Neuronal stem cell (in vitro differentiated cells): ENCODE results near the gene AXIN2. TPM values are rescaled to one million over a fixed set of nuclear protein-coding genes. Genes with fewer than 3 reads are reported as not detected.
A peak's percentile ranks its signal among the peaks of the same experiment; 100 is the strongest.

ENCODE experiments used
- DNase-seq: peaks from one replicate; pipeline ENCODE4 v3.0.0-alpha.2; 2013; ENCODE audit warnings: low spot score
- H2AFZ ChIP-seq: one replicate; pipeline ENCODE4 v1.6.1; 2013; ENCODE audit warnings: mild to moderate bottlenecking, low read length, inconsistent platforms
- H2AK5ac ChIP-seq: 2 replicates; pipeline ENCODE4 v1.6.1; 2013; ENCODE audit warnings: low read depth, mild to moderate bottlenecking, inconsistent platforms, low read length, moderate library complexity, mixed read lengths
- H2BK120ac ChIP-seq: 2 replicates; pipeline ENCODE4 v1.6.1; 2013; ENCODE audit warnings: low read depth, mild to moderate bottlenecking, inconsistent platforms, low read length, moderate library complexity, mixed read lengths
- H2BK12ac ChIP-seq: one replicate; pipeline ENCODE4 v1.6.1; 2013; ENCODE audit warnings: low read length, inconsistent platforms
- H2BK15ac ChIP-seq: 2 replicates; pipeline ENCODE4 v1.6.1; 2013; ENCODE audit warnings: mild to moderate bottlenecking, low read length, inconsistent platforms, mixed read lengths
- H2BK5ac ChIP-seq: one replicate; pipeline ENCODE4 v1.6.1; 2013; ENCODE audit warnings: inconsistent platforms, mild to moderate bottlenecking, low read length, moderate library complexity
- H3K14ac ChIP-seq: one replicate; pipeline ENCODE4 v1.6.1; 2013; ENCODE audit warnings: low read length, inconsistent platforms
- H3K18ac ChIP-seq: 2 replicates; pipeline ENCODE4 v1.6.1; 2013; ENCODE audit warnings: low read length, inconsistent platforms
- H3K23ac ChIP-seq: 2 replicates; pipeline ENCODE4 v1.6.1; 2013; ENCODE audit warnings: low read depth, mild to moderate bottlenecking, mixed read lengths, low read length, inconsistent platforms; ENCODE audit not compliant: poor library complexity
- H3K27ac ChIP-seq: replicated peaks from 3 replicates; pipeline ENCODE4 v1.5.1; 2013; ENCODE audit warnings: low read length, inconsistent platforms
- H3K27me3 ChIP-seq, 3 experiments: 2 replicates each; pipeline ENCODE4 v1.6.1; 2013; ENCODE audit warnings: low read length in 3 of 3, mild to moderate bottlenecking in 2 of 3, inconsistent platforms in 1 of 3, low read depth in 1 of 3, mixed read lengths in 1 of 3, moderate library complexity in 1 of 3; ENCODE audit not compliant: control insufficient read depth in 3 of 3, insufficient read depth in 3 of 3
- H3K36me3 ChIP-seq, 2 donors: replicated peaks in 1 of 2; 2 replicates each; pipeline ENCODE4 v1.6.1; 2013; ENCODE audit warnings: low read length in 2 of 2; ENCODE audit not compliant: control insufficient read depth in 2 of 2, insufficient read depth in 2 of 2
- H3K4ac ChIP-seq: 2 replicates; pipeline ENCODE4 v1.6.1; 2013; ENCODE audit warnings: inconsistent platforms, mild to moderate bottlenecking, low read length, moderate library complexity
- H3K4me1 ChIP-seq, 2 donors: 1 replicate in 1 of 2; 2 replicates in 1 of 2; pipeline ENCODE4 v1.6.1; 2013; ENCODE audit warnings: low read length in 2 of 2, low read depth in 1 of 2; ENCODE audit not compliant: control insufficient read depth in 2 of 2, insufficient read depth in 1 of 2
- H3K4me2 ChIP-seq: one replicate; pipeline ENCODE4 v1.6.1; 2013; ENCODE audit warnings: mild to moderate bottlenecking, low read length, inconsistent platforms; ENCODE audit not compliant: insufficient read depth, poor library complexity, severe bottlenecking
- H3K4me3 ChIP-seq, 2 donors: 2 replicates each; pipeline ENCODE4 v1.5.1; 2013; ENCODE audit warnings: low read length in 2 of 2, mild to moderate bottlenecking in 2 of 2, inconsistent platforms in 1 of 2, moderate library complexity in 1 of 2
- H3K79me1 ChIP-seq: one replicate; pipeline ENCODE4 v1.6.1; 2013; ENCODE audit warnings: low read depth, mild to moderate bottlenecking, inconsistent platforms, low read length, moderate library complexity
- H3K9ac ChIP-seq: one replicate; pipeline ENCODE4 v1.6.1; 2013; ENCODE audit warnings: mild to moderate bottlenecking, low read depth, low read length, inconsistent platforms; ENCODE audit not compliant: poor library complexity
- H3K9me3 ChIP-seq, 2 donors: replicated peaks in 1 of 2; 2 replicates each; pipeline versions ENCODE3 to v1.6.1; 2013; ENCODE audit warnings: low read length in 2 of 2, mild to moderate bottlenecking in 2 of 2, inconsistent platforms in 1 of 2, low read depth in 1 of 2, mixed read lengths in 1 of 2, moderate library complexity in 1 of 2; ENCODE audit not compliant: control insufficient read depth in 2 of 2, insufficient read depth in 1 of 2
- H4K8ac ChIP-seq: one replicate; pipeline ENCODE4 v1.6.1; 2013; ENCODE audit warnings: low read depth, mild to moderate bottlenecking, inconsistent platforms, low read length, moderate library complexity
- H4K91ac ChIP-seq: one replicate; pipeline ENCODE4 v1.6.1; 2013; ENCODE audit warnings: low read length, low read depth, mild to moderate bottlenecking, inconsistent platforms; ENCODE audit not compliant: poor library complexity
- whole genome bisulfite sequencing, 2 donors: extraction: QIAGEN DNeasy Blood & Tissue Kit; methylation state at CpG; one replicate each; pipeline ENCODE4 v1.1.7; 2013; ENCODE audit warnings: missing lambda C conversion rate in 2 of 2, mixed read lengths in 1 of 2; ENCODE audit not compliant: insufficient read length in 2 of 2, insufficient replicate concordance in 1 of 2; ENCODE audit errors: extremely low coverage in 2 of 2; 5-methylcytosine and 5-hydroxymethylcytosine counted together
- polyA plus RNA-seq, 2 experiments: library from polyadenylated mRNA; stranded (reverse); fragments of 200-250 nt; gene quantifications; one replicate each; pipeline ENCODE4 v1.2.3, GENCODE V29; 2013

The AXIN2 gene, protein sequence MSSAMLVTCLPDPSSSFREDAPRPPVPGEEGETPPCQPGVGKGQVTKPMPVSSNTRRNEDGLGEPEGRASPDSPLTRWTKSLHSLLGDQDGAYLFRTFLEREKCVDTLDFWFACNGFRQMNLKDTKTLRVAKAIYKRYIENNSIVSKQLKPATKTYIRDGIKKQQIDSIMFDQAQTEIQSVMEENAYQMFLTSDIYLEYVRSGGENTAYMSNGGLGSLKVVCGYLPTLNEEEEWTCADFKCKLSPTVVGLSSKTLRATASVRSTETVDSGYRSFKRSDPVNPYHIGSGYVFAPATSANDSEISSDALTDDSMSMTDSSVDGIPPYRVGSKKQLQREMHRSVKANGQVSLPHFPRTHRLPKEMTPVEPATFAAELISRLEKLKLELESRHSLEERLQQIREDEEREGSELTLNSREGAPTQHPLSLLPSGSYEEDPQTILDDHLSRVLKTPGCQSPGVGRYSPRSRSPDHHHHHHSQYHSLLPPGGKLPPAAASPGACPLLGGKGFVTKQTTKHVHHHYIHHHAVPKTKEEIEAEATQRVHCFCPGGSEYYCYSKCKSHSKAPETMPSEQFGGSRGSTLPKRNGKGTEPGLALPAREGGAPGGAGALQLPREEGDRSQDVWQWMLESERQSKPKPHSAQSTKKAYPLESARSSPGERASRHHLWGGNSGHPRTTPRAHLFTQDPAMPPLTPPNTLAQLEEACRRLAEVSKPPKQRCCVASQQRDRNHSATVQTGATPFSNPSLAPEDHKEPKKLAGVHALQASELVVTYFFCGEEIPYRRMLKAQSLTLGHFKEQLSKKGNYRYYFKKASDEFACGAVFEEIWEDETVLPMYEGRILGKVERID
- polyA plus RNA-seq (2013, experiment 1 of 2): 7.2 TPM
- polyA plus RNA-seq (2013, experiment 2 of 2): 7.1 TPM

DNA sequence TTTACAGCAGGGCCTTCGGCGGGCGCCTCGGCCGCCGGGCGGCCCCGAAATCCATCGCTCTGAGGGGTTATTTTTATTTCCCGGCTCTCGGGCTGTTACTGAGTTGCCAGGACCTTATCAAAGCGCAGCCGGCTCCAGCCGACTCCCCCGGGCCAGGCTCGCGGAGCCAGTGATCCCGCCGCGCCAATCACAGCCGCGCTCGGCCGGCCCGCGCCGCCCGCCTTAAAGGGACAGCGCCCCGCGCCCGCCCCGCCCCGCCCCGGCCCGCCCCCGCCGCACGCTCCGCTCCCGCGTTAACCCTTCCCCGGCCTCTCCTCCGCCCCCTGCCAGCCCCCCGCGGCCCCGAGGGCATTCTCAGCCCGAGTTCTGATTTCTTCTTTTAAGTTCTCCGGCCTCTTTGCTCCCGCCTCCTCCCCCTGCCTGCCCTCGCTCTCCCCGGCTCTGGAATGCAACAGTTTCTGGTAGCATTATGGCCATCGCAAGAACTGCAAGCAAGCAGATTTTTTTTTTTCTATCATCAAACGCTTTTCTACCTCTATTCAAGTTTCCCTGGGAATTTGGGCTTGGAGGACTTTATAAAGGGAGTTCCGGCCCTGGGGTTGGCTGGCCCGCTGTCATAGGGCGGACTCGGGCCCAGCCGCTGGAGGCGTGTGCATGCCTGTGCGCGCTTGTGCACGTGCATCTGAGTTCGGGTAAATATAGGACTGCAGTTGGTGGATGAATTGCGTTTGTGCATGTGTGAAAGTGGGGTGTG is at the start of gene AXIN2:
Gene AXIN2, minus strand, starts transcription at position 197 of the 754 bp plus-strand sequence. CDS start 3,028 bp downstream, outside the sequence.
- no peak within 1 kb of the TSS for H3K14ac ChIP-seq
- H3K4me3 ChIP-seq: peak within 1 kb of the TSS; percentile 61 to 86
- H4K8ac ChIP-seq: no peak within 1 kb of the TSS
- H3K27me3 ChIP-seq: peaks cover 0 to 10% (median 0%) of the 10 kb centered on the region in 3 experiments
- H2BK15ac ChIP-seq: peak within 1 kb of the TSS; percentile 93
- peak within 1 kb of the TSS; percentile 91 for H2AFZ ChIP-seq
- peak within 1 kb of the TSS; percentile 27 for H2BK120ac ChIP-seq
- DNase-seq: peak; percentile 91
- peak within 1 kb of the TSS; percentile 99 for H2BK5ac ChIP-seq
- H3K27ac ChIP-seq: peak within 1 kb of the TSS; percentile 94
- no peak within 1 kb of the TSS for H4K91ac ChIP-seq
- peaks cover 2% of the 10 kb centered on the region for H3K79me1 ChIP-seq
- peak within 1 kb of the TSS; percentile 66 for H3K9ac ChIP-seq
- peak within 1 kb of the TSS; percentile 82 for H2BK12ac ChIP-seq
- peaks cover 0 to 5% of the 10 kb centered on the region in 2 donors for H3K36me3 ChIP-seq
- H2AK5ac ChIP-seq: no peak within 1 kb of the TSS
- H3K18ac ChIP-seq: peak within 1 kb of the TSS; percentile 94
- H3K4ac ChIP-seq: no peak within 1 kb of the TSS
- H3K23ac ChIP-seq: peak within 1 kb of the TSS; percentile 4
- peak within 1 kb of the TSS; percentile 75 for H3K4me2 ChIP-seq
- peaks cover 16 to 33% of the 10 kb centered on the region in 2 donors for H3K4me1 ChIP-seq
- WGBS, 2 donors: no CpG with 5 or more reads among the region's 65 CpGs
- H3K9me3 ChIP-seq: no peaks in the 10 kb centered on the region

DNA sequence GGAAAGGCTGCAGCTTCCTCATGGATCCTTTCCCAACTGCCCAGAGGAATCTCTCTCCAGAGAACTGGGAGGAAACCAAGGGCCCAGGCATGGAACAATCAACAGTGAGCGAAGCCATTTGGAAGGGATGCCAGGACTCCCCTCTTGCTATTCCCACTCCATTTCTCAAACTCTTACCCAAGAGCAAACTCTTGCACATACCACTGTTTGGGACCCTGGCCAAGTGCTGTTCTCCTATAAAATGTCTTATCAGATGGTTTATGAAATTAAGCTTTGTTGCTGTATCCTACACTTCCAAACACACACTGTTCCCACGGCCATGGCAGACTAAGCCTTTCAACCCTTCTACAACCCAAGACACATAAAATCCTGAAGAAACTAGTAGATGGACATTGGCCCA is 48.3 kb upstream of the AXIN2 start:
- Histone ChIP-seq H2AK5ac (no peak overlapping the region), H3K27ac (no peak overlapping the region), H2BK12ac (no peak overlapping the region), H3K4me1 (no peaks in the 10 kb centered on the region), H2BK120ac (no peak overlapping the region), H3K9ac (no peak overlapping the region), H3K27me3 (no peaks in the 10 kb centered on the region), H3K4me3 (no peak overlapping the region), H2AFZ (no peak overlapping the region), H4K8ac (no peak overlapping the region), H3K14ac (no peak overlapping the region), H3K9me3 (no peaks in the 10 kb centered on the region), H3K23ac (no peak overlapping the region), H3K4ac (no peak overlapping the region), H4K91ac (no peak overlapping the region), H2BK15ac (no peak overlapping the region), H3K18ac (no peak overlapping the region), H3K4me2 (no peak overlapping the region), H3K36me3 (no peaks in the 10 kb centered on the region), H3K79me1 (no peaks in the 10 kb centered on the region), H2BK5ac (no peak overlapping the region)
- no peak for DNase-seq
- WGBS, 2 donors: no CpG with 5 or more reads among the region's 2 CpGs

DNA sequence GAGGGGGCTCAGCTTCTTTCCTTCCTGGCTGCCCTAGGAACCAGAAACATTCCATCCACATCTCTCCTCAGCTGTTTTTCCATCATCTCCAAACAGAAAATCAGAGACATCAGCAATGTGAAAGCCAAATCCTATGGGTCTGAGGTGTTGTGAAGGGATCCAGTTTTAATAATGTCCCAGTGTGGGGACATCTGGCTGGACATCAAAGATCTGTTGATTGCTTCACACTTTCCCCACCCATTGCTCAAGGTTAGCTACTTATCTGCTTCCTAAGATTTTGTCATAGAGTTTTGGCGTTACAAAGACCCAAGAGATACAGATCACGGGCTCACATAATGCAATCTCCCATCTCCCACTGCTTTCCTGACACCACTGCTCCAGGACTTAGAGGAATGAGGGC is 47.8 kb upstream of the AXIN2 start:
- H3K36me3 ChIP-seq: no peaks in the 10 kb centered on the region
- no peak overlapping the region for H2BK15ac ChIP-seq
- no peak overlapping the region for H2BK12ac ChIP-seq
- H2AFZ ChIP-seq: no peak overlapping the region
- no peak overlapping the region for H2BK120ac ChIP-seq
- H3K18ac ChIP-seq: no peak overlapping the region
- H3K27me3 ChIP-seq: no peaks in the 10 kb centered on the region
- no peaks in the 10 kb centered on the region for H3K9me3 ChIP-seq
- no peak overlapping the region for H3K23ac ChIP-seq
- H3K79me1 ChIP-seq: no peaks in the 10 kb centered on the region
- H3K27ac ChIP-seq: no peak overlapping the region
- H3K4me3 ChIP-seq: no peak overlapping the region
- no peak overlapping the region for H3K4me2 ChIP-seq
- no peaks in the 10 kb centered on the region for H3K4me1 ChIP-seq
- no peak overlapping the region for H4K8ac ChIP-seq
- no peak overlapping the region for H3K14ac ChIP-seq
- no CpG with 5 or more reads among the region's 2 CpGs for WGBS, 2 donors
- H2AK5ac ChIP-seq: no peak overlapping the region
- H4K91ac ChIP-seq: no peak overlapping the region
- H3K4ac ChIP-seq: no peak overlapping the region
- DNase-seq: no peak
- H3K9ac ChIP-seq: no peak overlapping the region
- H2BK5ac ChIP-seq: no peak overlapping the region
